Ishikawa (cell line): ENCODE measurements around the gene ZNF414.

Experiments
- CEBPB ChIP-seq: IDR thresholded peaks from 2 replicates; pipeline ENCODE4 v1.6.1; 2012
- CREB1 ChIP-seq: IDR thresholded peaks from 2 replicates; pipeline ENCODE4 v1.6.1; 2012; ENCODE audit warnings: low read depth
- EGR1 ChIP-seq: IDR thresholded peaks from 2 replicates; pipeline ENCODE4 v1.6.1; 2012
- EP300 ChIP-seq: IDR thresholded peaks from 2 replicates; pipeline ENCODE4 v1.6.1; 2012; ENCODE audit warnings: borderline replicate concordance
- FOXM1 ChIP-seq: IDR thresholded peaks from 2 replicates; pipeline ENCODE4 v1.6.1; 2012; ENCODE audit warnings: low read depth, borderline replicate concordance
- MAX ChIP-seq: IDR thresholded peaks from 2 replicates; pipeline ENCODE4 v1.6.1; 2012
- NFIC ChIP-seq: IDR thresholded peaks from 2 replicates; pipeline ENCODE4 v1.6.1; 2012
- RAD21 ChIP-seq: IDR thresholded peaks from 2 replicates; pipeline ENCODE4 v1.6.1; 2012; ENCODE audit warnings: low read depth
- REST ChIP-seq: IDR thresholded peaks from 2 replicates; pipeline ENCODE4 v1.6.1; 2012; ENCODE audit warnings: low read depth, mild to moderate bottlenecking
- TAF1 ChIP-seq: IDR thresholded peaks from 2 replicates; pipeline ENCODE4 v1.6.1; 2012; ENCODE audit warnings: low read depth, mild to moderate bottlenecking
- TCF12 ChIP-seq: IDR thresholded peaks from 2 replicates; pipeline ENCODE4 v1.6.1; 2012; ENCODE audit warnings: low read depth
- TEAD4 ChIP-seq: IDR thresholded peaks from 2 replicates; pipeline ENCODE4 v1.6.1; 2012
- USF1 ChIP-seq: IDR thresholded peaks from 2 replicates; pipeline ENCODE4 v1.6.1; 2012
- YY1 ChIP-seq: IDR thresholded peaks from 2 replicates; pipeline ENCODE4 v1.6.1; 2012; ENCODE audit warnings: low read depth
- ZBTB7A ChIP-seq: IDR thresholded peaks from 2 replicates; pipeline ENCODE4 v1.6.1; 2012; ENCODE audit warnings: low read depth

The ZNF414 gene

GRCh38 chr19:8539621-8540149 lies 25.7 kb upstream of the ZNF414 start:
- TF ChIP-seq MAX (no peak), NFIC (no peak), RAD21 (no peak), EP300 (no peak), YY1 (no peak), REST (no peak), CREB1 (no peak), USF1 (no peak), ZBTB7A (no peak), TCF12 (no peak)

GRCh38 chr19:8537099-8537498 lies 23.1 kb upstream of the ZNF414 start:
- TF ChIP-seq MAX (no peak), FOXM1 (no peak), RAD21 (no peak), REST (no peak), EP300 (no peak), USF1 (no peak), YY1 (no peak), CREB1 (no peak), NFIC (no peak), ZBTB7A (no peak), TEAD4 (no peak), CEBPB (no peak), EGR1 (no peak), TAF1 (no peak), TCF12 (no peak)

- no peak for TF ChIP-seq YY1
- no peak for TF ChIP-seq USF1
- TF ChIP-seq RAD21, result no peak
These were observed 22.3 kb upstream of the ZNF414 start for GRCh38 chr19:8536282-8536681.

GRCh38 chr19:8532225-8532624 lies 18.3 kb upstream of the ZNF414 start:
- TF ChIP-seq TAF1 (no peak), ZBTB7A (no peak), NFIC (no peak), MAX (no peak), TCF12 (no peak), FOXM1 (no peak), EGR1 (no peak), USF1 (no peak), EP300 (no peak)

GRCh38 chr19:8531470-8531869 lies 17.5 kb upstream of the ZNF414 start:
- TF ChIP-seq CEBPB (no peak), NFIC (no peak), MAX (no peak), CREB1 (no peak), USF1 (no peak), REST (no peak), EGR1 (no peak), FOXM1 (no peak), TEAD4 (no peak), RAD21 (no peak), ZBTB7A (no peak), YY1 (no peak), EP300 (no peak), TAF1 (no peak), TCF12 (no peak)
